GM23248 (cell line): ENCODE results near the gene HSD3B7. TPM values are rescaled to one million over a fixed set of nuclear protein-coding genes. Genes with fewer than 3 reads are reported as not detected.
A peak's percentile ranks its signal among the peaks of the same experiment; 100 is the strongest.

ENCODE experiments used
- DNase-seq: peaks from one replicate; pipeline ENCODE4 v3.0.0-alpha.2; 2015
- H2AFZ ChIP-seq: fragments of 200-600 bp; sonication (generic); 2 replicates; pipeline ENCODE4 v1.6.1; 2016; ENCODE audit warnings: antibody characterized with exemption
- H3F3A ChIP-seq: fragments of 200-600 bp; sonication (generic); 2 replicates; pipeline ENCODE4 v1.6.1; 2016; ENCODE audit warnings: mild to moderate bottlenecking, antibody characterized with exemption, mixed run types; ENCODE audit not compliant: insufficient read depth
- H3K27ac ChIP-seq: fragments of 200-600 bp; sonication (generic); 2 replicates; pipeline ENCODE4 v1.5.1; 2016; ENCODE audit warnings: mild to moderate bottlenecking
- H3K27me3 ChIP-seq: fragments of 200-600 bp; sonication (generic); replicated peaks from 2 replicates; pipeline ENCODE4 v1.6.1; 2016; ENCODE audit warnings: mild to moderate bottlenecking; ENCODE audit not compliant: insufficient read depth
- H3K36me3 ChIP-seq: fragments of 200-600 bp; sonication (generic); 2 replicates; pipeline ENCODE4 v1.6.1; 2016; ENCODE audit warnings: low read depth, mild to moderate bottlenecking
- H3K4me1 ChIP-seq: fragments of 200-600 bp; sonication (generic); 2 replicates; pipeline ENCODE4 v1.6.1; 2016; ENCODE audit warnings: mild to moderate bottlenecking; ENCODE audit not compliant: insufficient read depth
- H3K4me2 ChIP-seq: fragments of 200-600 bp; sonication (generic); one replicate; pipeline ENCODE4 v1.6.1; 2016; ENCODE audit warnings: mild to moderate bottlenecking; ENCODE audit not compliant: unreplicated experiment
- H3K4me3 ChIP-seq: fragments of 200-600 bp; sonication (generic); 2 replicates; pipeline ENCODE4 v1.5.1; 2016; ENCODE audit warnings: mild to moderate bottlenecking
- H3K79me2 ChIP-seq: fragments of 200-600 bp; sonication (generic); 2 replicates; pipeline ENCODE4 v1.6.1; 2016; ENCODE audit warnings: mild to moderate bottlenecking; ENCODE audit not compliant: insufficient read depth
- H3K9ac ChIP-seq: fragments of 200-600 bp; sonication (generic); 2 replicates; pipeline ENCODE4 v1.6.1; 2016; ENCODE audit warnings: mild to moderate bottlenecking
- H3K9me2 ChIP-seq: fragments of 200-600 bp; sonication (generic); 2 replicates; pipeline ENCODE4 v1.6.1; 2016; ENCODE audit warnings: mixed run types, mild to moderate bottlenecking, moderate library complexity; ENCODE audit not compliant: insufficient read depth
- H3K9me3 ChIP-seq: fragments of 200-600 bp; sonication (generic); one replicate; pipeline ENCODE4 v1.6.1; 2017; ENCODE audit warnings: low read depth
- H4K20me1 ChIP-seq: fragments of 200-600 bp; sonication (generic); 2 replicates; pipeline ENCODE4 v1.6.0; 2016; ENCODE audit not compliant: insufficient read depth
- EZH2 ChIP-seq: fragments of 200-600 bp; sonication (generic); IDR thresholded peaks from 2 replicates; pipeline ENCODE4 v1.6.1; 2018; ENCODE audit warnings: antibody characterized with exemption, mild to moderate bottlenecking; ENCODE audit not compliant: insufficient read depth, poor library complexity, severe bottlenecking
- EZH2phosphoT487 ChIP-seq: fragments of 200-600 bp; sonication (generic); IDR thresholded peaks from 2 replicates; pipeline ENCODE4 v1.6.1; 2018; ENCODE audit warnings: antibody characterized with exemption, moderate library complexity, mild to moderate bottlenecking, low read depth; ENCODE audit not compliant: insufficient read depth
- WGBS, 2 experiments: methylation state at CpG; one replicate each; pipeline ENCODE4 v1.1.6; 2015 to 2017; ENCODE audit warnings: low lambda C conversion rate in 2 of 2, low coverage in 1 of 2; ENCODE audit errors: missing lambda C conversion rate in 2 of 2; 5-methylcytosine and 5-hydroxymethylcytosine counted together
- in situ Hi-C: fragments of 300-500 bp; cut with MboI; formaldehyde crosslinking; loops from 2 replicates; pipeline ENCODE4 v1.15.0; 2020
- polyA plus RNA-seq: library from polyadenylated mRNA; unstranded; fragments of >200 nt; fragmentation: Nextera tagmentation; extraction: Ambion mirVana; gene quantifications from 2 replicates; pipeline ENCODE4 v1.2.1, GENCODE V29; 2016
- total RNA-seq: library from RNA; depleted of rRNA; stranded (reverse); fragments of >200 nt; shearing (Covaris generic); gene quantifications from 2 replicates; pipeline ENCODE4 v1.2.3, GENCODE V29; 2014

HSD3B7 gene
- total and polyA plus RNA-seq, 2 experiments from 2014 or later = 40.2 to 69.7 TPM

- Histone ChIP-seq H3K4me1 (peaks cover 8% of the 10 kb centered on the region), H3K9ac (no peak overlapping the region), H3K27me3 (no peaks in the 10 kb centered on the region), H3K36me3 (peaks cover 13% of the 10 kb centered on the region; the same call in 1 of the 2 replicates), H3K4me3 (no peak overlapping the region), H3K79me2 (peaks cover 17% of the 10 kb centered on the region), H3F3A (peaks cover 13% of the 10 kb centered on the region; the same call in 1 of the 2 replicates), H3K9me2 (no peaks in the 10 kb centered on the region), H4K20me1 (no peaks in the 10 kb centered on the region), H3K9me3 (no peaks in the 10 kb centered on the region), H2AFZ (no peak overlapping the region), H3K27ac (no peak overlapping the region), H3K4me2 (no peak overlapping the region)
- no peak for DNase-seq
- WGBS, 2 experiments = 94 to 96% methylated on average over 4 of the region's 4 CpGs
- in situ Hi-C loops = no loop called here
- TF ChIP-seq EZH2 (no peak), EZH2phosphoT487 (no peak)
These were observed 42.6 kb upstream of the HSD3B7 start for GRCh38 chr16:30942426-30942806.

- no peak overlapping the region for H3K4me2 ChIP-seq
- in situ Hi-C loops = no loop called here
- DNase-seq = no peak
These were observed 40.7 kb upstream of the HSD3B7 start for GRCh38 chr16:30944352-30944751.

GRCh38 chr16:30946671-30947540 lies 38.1 kb upstream of the HSD3B7 start:
- H4K20me1 ChIP-seq = no peaks in the 10 kb centered on the region
- H3K9me2 ChIP-seq = no peaks in the 10 kb centered on the region
- WGBS, 2 experiments = 93 to 94% methylated on average over 33 of the region's 38 CpGs
- peaks cover 15% of the 10 kb centered on the region for H3K79me2 ChIP-seq
- peaks cover 13% of the 10 kb centered on the region; the same call in 1 of the 2 replicates for H3K36me3 ChIP-seq
- H3K27ac ChIP-seq = no peak overlapping the region
- in situ Hi-C loops = no loop called here
- no peak overlapping the region for H3K9ac ChIP-seq
- DNase-seq = no peak
- H2AFZ ChIP-seq = no peak overlapping the region
- TF ChIP-seq EZH2phosphoT487 (no peak), EZH2 (no peak)
- H3K4me1 ChIP-seq = peaks cover 17% of the 10 kb centered on the region; the same call in 1 of the 2 replicates
- no peak overlapping the region for H3K4me2 ChIP-seq
- H3K9me3 ChIP-seq = no peaks in the 10 kb centered on the region
- peaks cover 15% of the 10 kb centered on the region for H3F3A ChIP-seq
- H3K27me3 ChIP-seq = no peaks in the 10 kb centered on the region
- no peak overlapping the region for H3K4me3 ChIP-seq

More at GRCh38 chr16:30944352-30944751, 40.7 kb upstream of the HSD3B7 start:
- peaks cover 13% of the 10 kb centered on the region; the same call in 1 of the 2 replicates for H3K36me3 ChIP-seq
- no peak overlapping the region for H3K9ac ChIP-seq
- H4K20me1 ChIP-seq = no peaks in the 10 kb centered on the region
- 0 out of 2 replicates have a peak, but pooled peaks cover 3% of the 10 kb centered on the region for H3F3A ChIP-seq
- no peak overlapping the region for H3K4me3 ChIP-seq
- H2AFZ ChIP-seq = no peak overlapping the region
- H3K9me2 ChIP-seq = no peaks in the 10 kb centered on the region
- no peak overlapping the region for H3K27ac ChIP-seq
- no peaks in the 10 kb centered on the region for H3K27me3 ChIP-seq
- peaks cover 8% of the 10 kb centered on the region for H3K4me1 ChIP-seq
- no peaks in the 10 kb centered on the region for H3K9me3 ChIP-seq
- H3K79me2 ChIP-seq = peaks cover 21% of the 10 kb centered on the region
- TF ChIP-seq EZH2 = no peak
- TF ChIP-seq EZH2phosphoT487 = no peak

GRCh38 chr16:30947541-30947858 lies 37.5 kb upstream of the HSD3B7 start:
- no peak overlapping the region for H2AFZ ChIP-seq
- peak overlapping the region; percentile 65; the same call in 1 of the 2 replicates for H3K27ac ChIP-seq
- peaks cover 15% of the 10 kb centered on the region for H3K79me2 ChIP-seq
- H3K9ac ChIP-seq = peak overlapping the region; percentile 88
- H3K9me3 ChIP-seq = no peaks in the 10 kb centered on the region
- in situ Hi-C loops = no loop called here
- DNase-seq = no peak
- WGBS, 2 experiments = 40 to 74% methylated on average over 1 to 3 of the region's 3 CpGs
- no peak overlapping the region for H3K4me3 ChIP-seq
- peaks cover 20% of the 10 kb centered on the region for H3F3A ChIP-seq
- no peaks in the 10 kb centered on the region for H3K27me3 ChIP-seq
- no peak for TF ChIP-seq EZH2phosphoT487
- TF ChIP-seq EZH2 = no peak
- peaks cover 13% of the 10 kb centered on the region; the same call in 1 of the 2 replicates for H3K36me3 ChIP-seq
- no peak overlapping the region for H3K4me2 ChIP-seq
- H4K20me1 ChIP-seq = no peaks in the 10 kb centered on the region
- H3K9me2 ChIP-seq = no peaks in the 10 kb centered on the region
- peaks cover 17% of the 10 kb centered on the region; the same call in 1 of the 2 replicates for H3K4me1 ChIP-seq
